Stomach (tissue), 4 donors: ENCODE measurements around the gene SEMA7A.

Source experiments
- CTCF ChIP-seq, 7 experiments: fragments of 450-650 bp in 4 of 7; fragments of 200-600 bp in 3 of 7; sonication (generic) in 3 of 7; IDR thresholded peaks; one replicate each; pipeline ENCODE4 v1.5.1; 2016 to 2019; ENCODE audit warnings: antibody characterized with exemption in 7 of 7, control low read depth in 2 of 7, mild to moderate bottlenecking in 1 of 7
- EP300 ChIP-seq: sonication (generic); formaldehyde crosslinking; IDR thresholded peaks from one replicate; pipeline ENCODE4 v1.6.1; 2017; ENCODE audit warnings: antibody characterized with exemption
- POLR2A ChIP-seq, 4 donors: fragments of 450-650 bp; IDR thresholded peaks; one replicate each; pipeline ENCODE4 v1.6.1; 2016; ENCODE audit warnings: antibody characterized with exemption in 4 of 4, control low read depth in 2 of 4, mild to moderate bottlenecking in 1 of 4, moderate library complexity in 1 of 4
- POLR2AphosphoS5 ChIP-seq, 3 donors: sonication (generic); formaldehyde crosslinking; IDR thresholded peaks; one replicate each; pipeline ENCODE4 v1.6.1; 2016; ENCODE audit warnings: antibody characterized with exemption in 3 of 3

- TF ChIP-seq CTCF (IDR thresholded peaks at IDR 0.05) (no peak), POLR2AphosphoS5 (IDR thresholded peaks at IDR 0.05) (no peak), POLR2A (IDR thresholded peaks at IDR 0.05) (no peak), EP300 (no peak)
These were observed 8.1 kb downstream of the SEMA7A start for GRCh38 chr15:74425630-74426029.
